ENCODE measurements around the gene NDUFB7. TPM values are rescaled to one million over a fixed set of nuclear protein-coding genes. Genes with fewer than 3 reads are reported as not detected.

The NDUFB7 gene
- total and polyA plus RNA-seq, 5 donors: 352 to 1,159 (median 419) TPM

DNA sequence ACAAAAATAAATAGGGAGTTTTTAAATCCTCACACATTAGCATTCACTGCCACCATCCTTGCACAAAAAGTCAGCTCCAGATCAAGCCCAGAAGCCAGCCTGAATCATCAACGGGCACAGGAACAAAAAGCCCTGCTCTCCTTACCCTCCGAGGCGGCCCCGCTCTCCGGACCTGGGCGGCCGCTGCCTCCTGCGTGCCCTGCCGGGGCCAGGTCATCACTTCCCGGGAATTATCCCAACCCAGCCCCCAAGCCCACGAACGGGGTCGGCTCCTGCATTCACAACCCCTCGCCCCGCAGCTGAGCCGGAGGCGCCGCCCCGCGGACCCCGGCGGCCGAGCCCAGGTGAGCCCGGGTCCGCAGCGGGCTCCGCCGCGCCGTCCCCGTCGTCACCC is 54.4 kb downstream of the NDUFB7 start:
- intact Hi-C loops (cut with DNase I): no loop called here

DNA sequence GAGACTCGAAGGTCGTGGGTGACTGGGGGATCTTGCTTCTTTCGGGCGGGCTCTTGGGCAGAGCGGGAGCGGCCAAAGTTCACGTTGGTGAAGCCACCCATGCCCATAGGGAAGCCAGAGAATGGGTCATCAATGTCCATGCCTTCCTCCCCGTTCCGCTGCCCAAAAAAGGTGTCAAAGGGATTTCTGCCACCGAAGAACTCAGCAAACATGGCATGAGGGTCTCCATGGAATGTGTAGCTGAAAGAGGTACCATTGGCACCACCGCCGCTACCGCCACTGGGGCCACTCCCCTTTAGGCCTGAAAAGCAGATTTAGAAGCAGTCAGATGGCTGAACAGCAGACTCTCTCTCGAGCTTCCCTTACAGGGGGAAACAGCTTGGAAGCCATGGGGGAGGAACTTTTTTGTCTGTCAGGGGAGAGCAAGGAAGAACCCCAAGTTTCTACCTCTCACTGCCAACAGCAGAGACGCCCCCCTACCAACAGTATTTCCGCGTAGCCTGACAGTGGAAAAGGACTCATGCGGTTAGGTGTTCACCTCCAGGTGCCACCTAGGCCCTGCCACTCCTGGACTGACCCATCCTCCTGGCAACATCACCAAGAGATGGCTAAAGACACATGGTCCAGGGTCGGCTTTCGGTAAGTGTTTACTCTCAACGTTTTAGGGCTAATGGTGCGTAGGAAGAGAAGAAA is 55.0 kb downstream of the NDUFB7 start:
- H3K4me3 ChIP-seq (ENCODE audit: low read length): peak overlapping the region; percentile 88
- intact Hi-C loops (cut with DNase I): no loop called here
- no peaks in the 10 kb centered on the region for H3K27me3 ChIP-seq (ENCODE audit: control insufficient read depth, insufficient read depth)
- peaks cover 5% of the 10 kb centered on the region for H3K4me1 ChIP-seq (ENCODE audit: control insufficient read depth, insufficient read depth, low read length)
- 29% methylated on average over 22 of the region's 22 CpGs for WGBS
- DNase-seq (no peak), ATAC-seq (no peak)
- no peaks in the 10 kb centered on the region for H3K9me3 ChIP-seq (ENCODE audit: control insufficient read depth, low read length)
- H3K27ac ChIP-seq (ENCODE audit: low read length): peak overlapping the region; percentile 56

More for the DNA sequence above, 54.4 kb downstream of the NDUFB7 start:
- ATAC-seq: peak in 1 of 2 donors; percentile 1
- DNase-seq: no peak
- peaks cover 5% of the 10 kb centered on the region for H3K4me1 ChIP-seq (ENCODE audit: control insufficient read depth, insufficient read depth, low read length)
- no peaks in the 10 kb centered on the region for H3K27me3 ChIP-seq (ENCODE audit: control insufficient read depth, insufficient read depth)
- under 1% methylated on average over 32 of the region's 32 CpGs for WGBS
- H3K9me3 ChIP-seq (ENCODE audit: control insufficient read depth, low read length): no peaks in the 10 kb centered on the region
- H3K4me3 ChIP-seq (ENCODE audit: low read length): peak overlapping the region; percentile 88
- H3K27ac ChIP-seq (ENCODE audit: low read length): peak overlapping the region; percentile 26

Small RNA genes within 50 kb of the gene (microRNA-seq; reads per million reads assigned to microRNA genes)
- 0.42 to 1.1 reads per million in 2 donors for gene MIR639

Other genes with a start within 250 kb of the NDUFB7 start
- 10 to 100 TPM; 27.6 to 41.0 (median 35.1) TPM for gene ADGRE5, start 190.6 kb downstream of the NDUFB7 start, total RNA-seq
- 17.7 TPM for gene ADGRE5, start 190.6 kb downstream of the NDUFB7 start, polyA plus RNA-seq
- 10 to 100 TPM; 20.7 to 34.7 (median 30.2) TPM for gene DDX39A, start 152.7 kb downstream of the NDUFB7 start, total RNA-seq
- 30.3 TPM for gene DDX39A, start 152.7 kb downstream of the NDUFB7 start, polyA plus RNA-seq
- 100 to 1,000 TPM; 122 to 138 (median 130) TPM for gene PKN1, start 138.8 kb downstream of the NDUFB7 start, total RNA-seq
- 79.3 TPM for gene PKN1, start 138.8 kb downstream of the NDUFB7 start, polyA plus RNA-seq
- gene PTGER1, start 96.7 kb downstream of the NDUFB7 start, total RNA-seq: under 1 TPM in 1 of 4 donors, not detected in 3; 0.33 TPM
- not detected for gene PTGER1, start 96.7 kb downstream of the NDUFB7 start, polyA plus RNA-seq
- gene GIPC1, start 75.9 kb downstream of the NDUFB7 start, total RNA-seq: 10 to 100 TPM; 47.0 to 57.3 (median 49.3) TPM
- 52.6 TPM for gene GIPC1, start 75.9 kb downstream of the NDUFB7 start, polyA plus RNA-seq
- 10 to 100 TPM; 46.7 to 69.5 (median 61.4) TPM for gene DNAJB1, start 53.7 kb downstream of the NDUFB7 start, total RNA-seq
- 50.6 TPM for gene DNAJB1, start 53.7 kb downstream of the NDUFB7 start, polyA plus RNA-seq
- gene TECR, start 42.5 kb downstream of the NDUFB7 start, total RNA-seq: 100 to 1,000 TPM in 1 of 4 donors, 10 to 100 TPM in 3; 92.3 to 116 (median 96.8) TPM
- gene TECR, start 42.5 kb downstream of the NDUFB7 start, polyA plus RNA-seq: 102 TPM
- not detected for gene CLEC17A, start 11.0 kb upstream of the NDUFB7 start, total RNA-seq
- not detected for gene CLEC17A, start 11.0 kb upstream of the NDUFB7 start, polyA plus RNA-seq
- gene ADGRE3, start 102.8 kb upstream of the NDUFB7 start, total RNA-seq: not detected
- gene ADGRE3, start 102.8 kb upstream of the NDUFB7 start, polyA plus RNA-seq: not detected
- 10 to 100 TPM in 2 of 4 donors, 1 to 10 TPM in 2; 8.3 to 10.6 (median 10.1) TPM for gene ZNF333, start 118.0 kb upstream of the NDUFB7 start, total RNA-seq
- 8.2 TPM for gene ZNF333, start 118.0 kb upstream of the NDUFB7 start, polyA plus RNA-seq
- gene ADGRE2, start 206.5 kb upstream of the NDUFB7 start, total RNA-seq: 1 to 10 TPM in 2 of 4 donors, under 1 TPM in 2; 0.51 to 1.4 (median 0.98) TPM
- gene ADGRE2, start 206.5 kb upstream of the NDUFB7 start, polyA plus RNA-seq: 0.25 TPM